WI38 (cell line): ENCODE results near the gene PROM1.

ENCODE experiments used
- H3K4me3 ChIP-seq: 2 replicates; pipeline ENCODE4 v1.5.1; 2011; ENCODE audit warnings: low read depth, mild to moderate bottlenecking, control low read depth, low read length
- TF ChIP-seq, protein P1 (sequence below): IDR thresholded peaks from 2 replicates; pipeline ENCODE4 v1.5.1; 2012; ENCODE audit warnings: low read depth, mild to moderate bottlenecking, control low read depth, low read length

Gene PROM1

DNA sequence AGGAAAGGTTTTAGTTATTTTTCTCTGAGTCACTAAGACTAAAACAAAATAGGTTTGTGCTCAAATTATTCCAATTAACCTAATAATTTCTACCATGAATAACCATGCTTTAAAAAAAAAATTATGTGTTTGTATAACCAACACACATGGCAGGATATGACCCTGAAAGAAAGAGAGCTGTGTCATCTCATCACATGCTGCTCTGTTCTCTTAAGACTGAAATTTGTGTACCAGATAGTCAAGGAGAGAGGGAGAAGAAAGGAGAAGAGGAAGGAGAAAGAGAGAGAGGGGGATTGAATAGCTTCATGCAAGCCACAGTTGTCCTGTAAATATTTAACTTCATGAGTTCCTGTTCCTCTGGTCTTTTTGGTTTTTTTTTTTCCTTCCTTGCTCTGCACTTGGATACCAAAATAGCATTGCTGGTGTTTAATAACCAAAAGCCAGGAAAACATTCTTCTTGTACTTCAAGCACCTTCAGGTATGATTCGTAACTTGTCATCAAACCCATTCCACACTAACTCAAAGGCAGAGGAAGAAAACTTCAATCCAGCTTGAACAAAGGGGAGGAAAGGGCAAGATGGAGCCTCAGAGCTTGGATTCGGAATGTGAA, 6.4 kb upstream of the PROM1 start:
- TF ChIP-seq, protein P1, sequence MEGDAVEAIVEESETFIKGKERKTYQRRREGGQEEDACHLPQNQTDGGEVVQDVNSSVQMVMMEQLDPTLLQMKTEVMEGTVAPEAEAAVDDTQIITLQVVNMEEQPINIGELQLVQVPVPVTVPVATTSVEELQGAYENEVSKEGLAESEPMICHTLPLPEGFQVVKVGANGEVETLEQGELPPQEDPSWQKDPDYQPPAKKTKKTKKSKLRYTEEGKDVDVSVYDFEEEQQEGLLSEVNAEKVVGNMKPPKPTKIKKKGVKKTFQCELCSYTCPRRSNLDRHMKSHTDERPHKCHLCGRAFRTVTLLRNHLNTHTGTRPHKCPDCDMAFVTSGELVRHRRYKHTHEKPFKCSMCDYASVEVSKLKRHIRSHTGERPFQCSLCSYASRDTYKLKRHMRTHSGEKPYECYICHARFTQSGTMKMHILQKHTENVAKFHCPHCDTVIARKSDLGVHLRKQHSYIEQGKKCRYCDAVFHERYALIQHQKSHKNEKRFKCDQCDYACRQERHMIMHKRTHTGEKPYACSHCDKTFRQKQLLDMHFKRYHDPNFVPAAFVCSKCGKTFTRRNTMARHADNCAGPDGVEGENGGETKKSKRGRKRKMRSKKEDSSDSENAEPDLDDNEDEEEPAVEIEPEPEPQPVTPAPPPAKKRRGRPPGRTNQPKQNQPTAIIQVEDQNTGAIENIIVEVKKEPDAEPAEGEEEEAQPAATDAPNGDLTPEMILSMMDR, result no peak
- no peak overlapping the region for H3K4me3 ChIP-seq

DNA sequence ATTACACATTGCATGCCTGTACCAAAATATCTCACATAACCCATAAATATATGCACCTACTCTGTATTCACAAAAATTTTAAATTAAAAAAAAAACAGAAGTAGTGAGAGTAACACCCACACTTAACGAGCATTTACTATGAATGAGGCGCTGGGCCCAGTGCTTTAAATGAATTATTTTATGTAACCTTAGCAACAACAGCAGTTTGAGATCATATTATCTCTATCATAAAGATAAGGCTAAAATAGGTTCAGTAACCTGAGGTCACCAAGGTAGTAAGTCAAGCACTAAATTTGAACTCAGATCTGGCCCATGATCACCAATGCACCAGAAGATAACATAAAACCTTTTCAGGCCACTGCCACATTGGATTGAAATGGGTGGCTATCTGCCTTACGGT, 5.3 kb upstream of the PROM1 start:
- TF ChIP-seq, protein P1, result no peak
- no peak overlapping the region for H3K4me3 ChIP-seq

GRCh38 chr4:16088601-16089000, 4.8 kb upstream of the PROM1 start:
- H3K4me3 ChIP-seq, result no peak overlapping the region
- TF ChIP-seq, protein P1, result no peak

DNA sequence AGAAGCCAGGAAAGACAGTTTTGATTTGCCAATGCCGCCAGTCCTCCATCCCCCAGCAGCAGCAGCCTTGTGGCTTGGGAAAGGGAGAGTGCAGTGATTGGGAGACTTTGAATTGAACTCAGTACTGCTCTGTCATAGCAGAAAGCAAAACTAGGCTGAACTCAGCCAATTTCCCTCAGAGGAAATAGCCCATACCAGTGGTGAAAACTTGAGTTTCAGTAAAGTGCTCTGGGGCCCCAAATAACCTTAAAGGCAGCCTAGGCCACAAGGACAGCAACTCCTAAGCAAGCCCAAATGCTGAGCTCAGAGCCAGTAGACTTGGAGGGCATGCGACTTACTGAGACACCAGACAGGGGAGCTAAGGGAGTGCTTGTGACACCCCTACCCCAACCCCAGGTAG, 2.0 kb upstream of the PROM1 start:
- TF ChIP-seq, protein P1, result no peak

DNA sequence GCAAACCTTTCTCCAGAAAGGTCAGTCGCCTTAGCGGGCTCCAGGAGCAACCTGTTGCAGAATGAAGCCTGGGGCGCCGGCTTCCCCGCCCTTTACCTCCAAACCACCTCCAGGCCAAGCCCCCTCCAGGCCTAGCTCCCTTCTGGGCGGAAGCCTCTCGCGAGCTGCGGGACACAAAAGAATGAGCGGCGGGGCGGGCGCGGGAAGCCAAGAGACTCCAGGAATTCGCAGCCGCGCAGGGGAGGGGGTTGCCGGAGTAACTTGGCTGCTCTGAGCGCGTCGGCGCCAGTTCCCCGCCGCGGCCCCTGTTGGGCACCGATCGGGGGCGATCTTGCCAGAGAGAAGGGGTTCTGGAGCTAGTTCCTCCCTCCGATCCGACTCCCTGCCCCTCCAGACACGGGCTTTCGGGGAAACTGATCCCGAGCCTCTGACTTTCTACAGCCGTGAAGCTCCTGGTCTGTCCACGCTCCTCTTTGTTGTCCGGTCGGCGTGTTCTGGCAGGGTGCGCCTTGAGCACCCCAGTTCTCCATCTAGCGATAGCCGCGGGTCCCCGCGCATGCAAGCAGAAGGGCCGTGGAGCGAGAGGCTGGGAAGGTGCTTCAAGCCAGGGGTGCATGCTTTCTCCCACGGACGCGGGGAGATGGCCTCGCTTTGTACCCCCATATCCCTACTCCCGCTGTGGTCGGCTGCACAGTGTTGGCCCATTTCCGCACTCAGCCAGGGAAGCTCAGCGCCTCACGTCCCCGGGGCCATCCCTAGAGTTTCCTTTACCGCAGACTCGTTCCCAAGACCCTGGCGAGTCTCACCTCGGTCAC, 1.2 kb downstream of the PROM1 start:
- no peak overlapping the region for H3K4me3 ChIP-seq
- TF ChIP-seq, protein P1, result no peak

More for the DNA sequence above, 2.0 kb upstream of the PROM1 start:
- H3K4me3 ChIP-seq, result no peak overlapping the region

DNA sequence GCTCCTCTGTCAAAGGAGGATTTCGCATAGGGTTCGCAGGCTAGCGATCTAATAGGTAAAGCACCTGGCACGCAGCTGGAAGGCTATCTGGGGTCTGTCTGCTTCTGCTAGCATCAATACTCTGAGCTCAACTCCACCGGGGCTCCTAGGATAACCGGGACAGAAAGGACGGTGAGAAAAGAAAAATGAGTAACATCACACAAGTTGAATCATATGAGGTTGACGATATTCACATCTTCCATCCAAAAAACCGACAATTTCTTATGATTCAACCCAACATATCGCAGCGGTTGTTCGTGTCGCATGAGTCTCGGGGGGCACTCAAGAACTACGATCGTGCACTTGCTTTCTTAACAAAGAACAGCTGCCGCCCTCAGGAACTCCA, 1.8 kb downstream of the PROM1 start:
- TF ChIP-seq, protein P1, result no peak
- no peak overlapping the region for H3K4me3 ChIP-seq

- H3K4me3 ChIP-seq, result no peak overlapping the region
- TF ChIP-seq, protein P1, result no peak
Measured at GRCh38 chr4:16079046-16079445, 4.8 kb downstream of the PROM1 start.
